Keratinocyte (primary cell): ENCODE measurements around the gene DFFB. TPM values are rescaled to one million over a fixed set of nuclear protein-coding genes. Genes with fewer than 3 reads are reported as not detected.

Experiments
- DNase-seq: peaks from one replicate; pipeline ENCODE4 v3.0.0-alpha.2; 2011; ENCODE audit warnings: low read depth, missing footprints, low spot score
- FAIRE-seq: peaks from 2 replicates; lab custom pipeline; 2011; peaks lifted over from hg19 to GRCh38; lab: Jason Lieb, UNC
- H2AFZ ChIP-seq: 2 replicates; pipeline ENCODE4 v1.6.0; 2012; ENCODE audit warnings: low read length, control low read depth, inconsistent platforms; ENCODE audit not compliant: control insufficient read depth
- H3K27ac ChIP-seq: 2 replicates; pipeline ENCODE4 v1.5.1; 2011; ENCODE audit warnings: low read length; ENCODE audit not compliant: control insufficient read depth, insufficient read depth
- H3K27me3 ChIP-seq: 3 replicates; pipeline ENCODE4 v1.6.0; 2011; ENCODE audit warnings: low read length; ENCODE audit not compliant: control insufficient read depth, insufficient read depth; ENCODE audit errors: extremely low read depth
- H3K36me3 ChIP-seq, 2 experiments: 2 replicates in 1 of 2; 3 replicates in 1 of 2; pipeline ENCODE4 v1.5.1; 2011; ENCODE audit warnings: low read length in 2 of 2, mild to moderate bottlenecking in 1 of 2; ENCODE audit not compliant: control insufficient read depth in 2 of 2, insufficient read depth in 2 of 2; ENCODE audit errors: extremely low read depth in 1 of 2
- H3K4me1 ChIP-seq: 3 replicates; pipeline ENCODE4 v1.5.1; 2011; ENCODE audit warnings: low read length; ENCODE audit not compliant: control insufficient read depth, insufficient read depth; ENCODE audit errors: extremely low read depth
- H3K4me2 ChIP-seq: 3 replicates; pipeline ENCODE4 v1.6.0; 2011; ENCODE audit warnings: low read depth, low read length; ENCODE audit not compliant: control insufficient read depth, insufficient read depth; ENCODE audit errors: extremely low read depth
- H3K4me3 ChIP-seq, 3 experiments: fragments of 200-600 bp in 1 of 3; sonication (generic) in 1 of 3; 2 replicates in 2 of 3; 3 replicates in 1 of 3; pipeline ENCODE4 v1.5.1; 2011 to 2016; ENCODE audit warnings: low read length in 3 of 3, mild to moderate bottlenecking in 3 of 3, control low read depth in 2 of 3, inconsistent platforms in 1 of 3, low read depth in 1 of 3, mixed read lengths in 1 of 3, mixed run types in 1 of 3, moderate library complexity in 1 of 3; ENCODE audit not compliant: control insufficient read depth in 2 of 3, insufficient read depth in 2 of 3; ENCODE audit errors: extremely low read depth in 1 of 3
- H3K79me2 ChIP-seq: 2 replicates; pipeline ENCODE4 v1.6.0; 2012; ENCODE audit warnings: low read length; ENCODE audit not compliant: control insufficient read depth, insufficient read depth
- H3K9ac ChIP-seq: 3 replicates; pipeline ENCODE4 v1.6.0; 2011; ENCODE audit warnings: low read length; ENCODE audit not compliant: control insufficient read depth, insufficient read depth; ENCODE audit errors: extremely low read depth
- H3K9me1 ChIP-seq: 3 replicates; pipeline ENCODE4 v1.6.0; 2011; ENCODE audit warnings: low read length; ENCODE audit not compliant: control insufficient read depth, insufficient read depth; ENCODE audit errors: extremely low read depth
- H3K9me3 ChIP-seq: 2 replicates; pipeline ENCODE4 v1.5.1; 2012; ENCODE audit warnings: low read depth, low read length; ENCODE audit not compliant: control insufficient read depth
- H4K20me1 ChIP-seq: 3 replicates; pipeline ENCODE4 v1.6.0; 2011; ENCODE audit warnings: low read length; ENCODE audit not compliant: control insufficient read depth, insufficient read depth; ENCODE audit errors: extremely low read depth
- EZH2 ChIP-seq: IDR thresholded peaks from one replicate; pipeline ENCODE4 v1.6.1; 2012; ENCODE audit warnings: inconsistent platforms, mild to moderate bottlenecking, low read length, moderate library complexity
- dilution Hi-C: fragments of 300-500 bp; cut with MboI; formaldehyde crosslinking; loops from one replicate; pipeline ENCODE4 v1.7.0; 2020; ENCODE audit warnings: low sequenced_read_pairs; ENCODE audit not compliant: extremely low pct_ligation_motif_present
- polyA plus RNA-seq, 5 experiments: library from polyadenylated mRNA; depleted of rRNA in 3 of 5; stranded (reverse) in 3 of 5; stranded (forward) in 1 of 5; unstranded in 1 of 5; fragments of >200 nt; gene quantifications; 1 replicate in 1 of 5; 2 replicates in 3 of 5; 3 replicates in 1 of 5; pipeline versions ENCODE4 v1.2.1 to v1.2.3, GENCODE V29; 2011 to 2012; ENCODE audit warnings: missing spikeins in 2 of 5, low read depth in 1 of 5, low replicate concordance in 1 of 5
- TF ChIP-seq, protein P1 (sequence below), 3 experiments: IDR thresholded peaks in 1 of 3; conservative IDR thresholded peaks in 1 of 3; optimal IDR thresholded peaks in 1 of 3; 2 replicates in 2 of 3; 3 replicates in 1 of 3; pipeline versions ENCODE3 to v1.5.1; 2011; ENCODE audit warnings: low read length in 3 of 3, mild to moderate bottlenecking in 3 of 3, moderate library complexity in 2 of 3, control low read depth in 1 of 3, inconsistent platforms in 1 of 3; ENCODE audit not compliant: insufficient read depth in 2 of 3; ENCODE audit errors: extremely low read depth in 1 of 3

Gene DFFB
- polyA plus RNA-seq, 1 donor (not counting 4 experiments of a cell fraction or from before 2014, with no cell fraction given) = 5.2 TPM

GRCh38 chr1:3932156-3932919 is 75.1 kb downstream of the DFFB start:
- Histone ChIP-seq H3K9me3 (peaks cover 6% of the 10 kb centered on the region), H3K27ac (no peak overlapping the region), H3K36me3 (no peaks in the 10 kb centered on the region), H3K4me1 (no peaks in the 10 kb centered on the region), H3K4me2 (no peak overlapping the region), H3K4me3 (no peak overlapping the region), H3K9ac (no peak overlapping the region), H4K20me1 (no peaks in the 10 kb centered on the region), H3K27me3 (no peaks in the 10 kb centered on the region), H3K9me1 (no peaks in the 10 kb centered on the region), H3K79me2 (no peaks in the 10 kb centered on the region), H2AFZ (no peak overlapping the region)
- TF ChIP-seq EZH2 = no peak
- TF ChIP-seq, protein P1, sequence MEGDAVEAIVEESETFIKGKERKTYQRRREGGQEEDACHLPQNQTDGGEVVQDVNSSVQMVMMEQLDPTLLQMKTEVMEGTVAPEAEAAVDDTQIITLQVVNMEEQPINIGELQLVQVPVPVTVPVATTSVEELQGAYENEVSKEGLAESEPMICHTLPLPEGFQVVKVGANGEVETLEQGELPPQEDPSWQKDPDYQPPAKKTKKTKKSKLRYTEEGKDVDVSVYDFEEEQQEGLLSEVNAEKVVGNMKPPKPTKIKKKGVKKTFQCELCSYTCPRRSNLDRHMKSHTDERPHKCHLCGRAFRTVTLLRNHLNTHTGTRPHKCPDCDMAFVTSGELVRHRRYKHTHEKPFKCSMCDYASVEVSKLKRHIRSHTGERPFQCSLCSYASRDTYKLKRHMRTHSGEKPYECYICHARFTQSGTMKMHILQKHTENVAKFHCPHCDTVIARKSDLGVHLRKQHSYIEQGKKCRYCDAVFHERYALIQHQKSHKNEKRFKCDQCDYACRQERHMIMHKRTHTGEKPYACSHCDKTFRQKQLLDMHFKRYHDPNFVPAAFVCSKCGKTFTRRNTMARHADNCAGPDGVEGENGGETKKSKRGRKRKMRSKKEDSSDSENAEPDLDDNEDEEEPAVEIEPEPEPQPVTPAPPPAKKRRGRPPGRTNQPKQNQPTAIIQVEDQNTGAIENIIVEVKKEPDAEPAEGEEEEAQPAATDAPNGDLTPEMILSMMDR (optimal IDR thresholded peaks at IDR 0.05 in 1 of 3, IDR thresholded peaks at IDR 0.05 in 1 of 3, conservative IDR thresholded peaks at IDR 0.05 in 1 of 3; ENCODE audit: extremely low read depth in 1 of 3, insufficient read depth in 2 of 3, low read length in 3 of 3) = no peak
- dilution Hi-C loops = no loop called here
- DNase-seq = no peak
- FAIRE-seq = no peak

Other genes with a start within 250 kb of the DFFB start
- 0.24 to 0.71 TPM (median 0.42 TPM) in 3 replicates for gene MEGF6, start 246.0 kb upstream of the DFFB start, polyA plus RNA-seq
- 57.4 to 83.0 TPM (median 68.1 TPM) in 3 replicates for gene TPRG1L, start 232.5 kb upstream of the DFFB start, polyA plus RNA-seq
- 16.6 to 24.9 TPM (median 18.9 TPM) in 3 replicates for gene WRAP73, start 207.4 kb upstream of the DFFB start, polyA plus RNA-seq
- 0.10 to 0.23 TPM (median 0.14 TPM) in 3 replicates for gene TP73, start 205.0 kb upstream of the DFFB start, polyA plus RNA-seq
- not detected in 3 replicates for gene CCDC27, start 105.0 kb upstream of the DFFB start, polyA plus RNA-seq
- gene SMIM1, start 84.7 kb upstream of the DFFB start, polyA plus RNA-seq = 0.79 to 1.3 TPM (median 1.0 TPM) in 3 replicates
- 20.5 to 40.1 TPM (median 33.1 TPM) in 3 replicates for gene LRRC47, start 61.0 kb upstream of the DFFB start, polyA plus RNA-seq
- 19.6 to 42.6 TPM (median 35.7 TPM) in 3 replicates for gene CEP104, start 265 bp upstream of the DFFB start, polyA plus RNA-seq
- 21.8 to 34.3 TPM (median 26.8 TPM) in 3 replicates for gene C1orf174, start 42.8 kb downstream of the DFFB start, polyA plus RNA-seq